GM12878 (cell line): ENCODE measurements around the gene GAREM1. TPM values are rescaled to one million over a fixed set of nuclear protein-coding genes. Genes with fewer than 3 reads are reported as not detected.

Experiments
- ATAC-seq: fragments of 200-7000 bp; cut with Tn5 transposase; 3 replicates; pipeline ENCODE4 v1.9.1; 2020; ENCODE audit warnings: mild to moderate bottlenecking, moderate library complexity
- BruUV-seq: library from RNA; stranded (reverse); fragments of 400-500 nt; replicated peaks from 2 replicates; lab custom pipeline; 2021; lab: Mats Ljungman, UMichigan
- CTCF ChIA-PET: fragments of 300-600 bp; sonication (Branson Sonifier 250); formaldehyde crosslinking; extraction: SDS; loops from one replicate; lab custom pipeline; 2021; ENCODE audit warnings: inconsistent platforms; lab: Yijun Ruan, JAX
- POLR2A ChIA-PET: fragments of 350-600 bp; formaldehyde crosslinking; extraction: SDS; loops from one replicate; lab custom pipeline; 2021; ENCODE audit warnings: inconsistent platforms; lab: Charles Lee
- RAD21 ChIA-PET: fragments of 300-600 bp; sonication (Branson Sonifier 250); formaldehyde crosslinking; loops from one replicate; lab custom pipeline; 2023; ENCODE audit warnings: antibody characterized with exemption; ENCODE audit not compliant: unreplicated experiment; lab: Charles Lee
- SMC1A ChIA-PET: fragments of 300-600 bp; sonication (Branson Sonifier 250); formaldehyde crosslinking; loops from one replicate; lab custom pipeline; 2023; ENCODE audit not compliant: unreplicated experiment, uncharacterized antibody; lab: Charles Lee
- DNase-seq: peaks from one replicate; pipeline ENCODE4 v3.0.0-alpha.2; 2011; ENCODE audit warnings: low read depth, low spot score
- FAIRE-seq: peaks from 3 replicates; lab custom pipeline; 2011; peaks lifted over from hg19 to GRCh38; lab: Jason Lieb, UNC
- H2AFZ ChIP-seq: 2 replicates; pipeline ENCODE4 v1.6.0; 2011; ENCODE audit warnings: low read depth, low read length, control low read depth; ENCODE audit not compliant: control insufficient read depth
- H3K27ac ChIP-seq: 2 replicates; pipeline ENCODE4 v1.5.1; 2011; ENCODE audit warnings: control low read depth; ENCODE audit not compliant: control insufficient read depth, insufficient read depth
- H3K27me3 ChIP-seq, 2 experiments: replicated peaks in 1 of 2; 2 replicates each; pipeline versions ENCODE4 v1.6.0 to v1.6.1; 2011; ENCODE audit warnings: low read length in 1 of 2; ENCODE audit not compliant: control insufficient read depth in 2 of 2, insufficient read depth in 2 of 2
- H3K36me3 ChIP-seq, 2 experiments: 2 replicates each; pipeline ENCODE4 v1.5.1; 2011; ENCODE audit warnings: low read length in 1 of 2; ENCODE audit not compliant: control insufficient read depth in 2 of 2, insufficient read depth in 2 of 2
- H3K4me1 ChIP-seq: 2 replicates; pipeline ENCODE4 v1.6.1; 2011; ENCODE audit warnings: mild to moderate bottlenecking, low read length, moderate library complexity, mixed read lengths; ENCODE audit not compliant: control insufficient read depth, insufficient read depth
- H3K4me2 ChIP-seq: 2 replicates; pipeline ENCODE4 v1.6.0; 2011; ENCODE audit warnings: control low read depth; ENCODE audit not compliant: control insufficient read depth, insufficient read depth
- H3K4me3 ChIP-seq: fragments of 200-600 bp; sonication (generic); 2 replicates; pipeline ENCODE4 v1.5.1; 2016
- H3K79me2 ChIP-seq: 2 replicates; pipeline ENCODE4 v1.6.0; 2011; ENCODE audit warnings: low read length; ENCODE audit not compliant: control insufficient read depth, insufficient read depth
- H3K9ac ChIP-seq: 2 replicates; pipeline ENCODE4 v1.8.0; 2011; ENCODE audit warnings: low read length, control low read depth, mixed read lengths; ENCODE audit not compliant: control insufficient read depth, insufficient read depth
- H3K9me3 ChIP-seq: replicated peaks from 3 replicates; pipeline ENCODE4 v1.5.1; 2011; ENCODE audit warnings: mild to moderate bottlenecking, low read length; ENCODE audit not compliant: control insufficient read depth, insufficient read depth
- H4K20me1 ChIP-seq: 2 replicates; pipeline ENCODE4 v1.6.0; 2011; ENCODE audit not compliant: control insufficient read depth, insufficient read depth
- ATF7 ChIP-seq: fragments of 450-650 bp; IDR thresholded peaks from 2 replicates; pipeline ENCODE4 v1.6.1; 2016; ENCODE audit warnings: low read depth, mild to moderate bottlenecking
- RAD51 ChIP-seq: fragments of 450-650 bp; IDR thresholded peaks from 2 replicates; pipeline ENCODE4 v1.6.1; 2016; ENCODE audit warnings: moderate library complexity, mild to moderate bottlenecking, inconsistent platforms
- RELA ChIP-seq: fragments of 450-650 bp; IDR thresholded peaks from 2 replicates; pipeline ENCODE4 v1.8.0; 2014; ENCODE audit warnings: borderline replicate concordance; ENCODE audit not compliant: partially characterized antibody
- TCF12 ChIP-seq: IDR thresholded peaks from 2 replicates; pipeline ENCODE4 v1.6.1; 2011; ENCODE audit warnings: low read depth, mild to moderate bottlenecking, low read length
- whole genome bisulfite sequencing: methylation state at CpG from one replicate; pipeline ENCODE4 v1.1.6; 2016; ENCODE audit warnings: low lambda C conversion rate; ENCODE audit not compliant: insufficient replicate concordance, insufficient coverage; ENCODE audit errors: missing lambda C conversion rate; 5-methylcytosine and 5-hydroxymethylcytosine counted together
- in situ Hi-C: fragments of 300-500 bp; cut with MboI; formaldehyde crosslinking; loops from 9 replicates; pipeline ENCODE4 v1.14.3; 2018; ENCODE audit warnings: mixed read lengths
- intact Hi-C: fragments of 100-400 bp; cut with micrococcal nuclease; formaldehyde crosslinking; loops from one replicate; pipeline ENCODE4 v1.14.2; 2022; ENCODE audit not compliant: unreplicated experiment
- polyA plus RNA-seq, 11 experiments: library from polyadenylated mRNA; depleted of rRNA in 4 of 11; unstranded in 6 of 11; stranded (reverse) in 5 of 11; fragments of >200 nt; fragmentation: Nextera tagmentation in 4 of 11; fragmentation: Illumina TruSeq in 1 of 11; extraction: Ambion mirVana in 4 of 11; extraction: Trizol in 1 of 11; gene quantifications; 1 replicate in 1 of 11; 2 replicates in 10 of 11; pipeline versions ENCODE4 v1.2.1 to v1.2.3, GENCODE V29; 2011 to 2016; ENCODE audit warnings: inconsistent platforms in 2 of 11, missing spikeins in 2 of 11, low read depth in 1 of 11
- total RNA-seq, 4 experiments: library from RNA; depleted of rRNA in 3 of 4; stranded (reverse); fragments of >200 nt in 3 of 4; fragmentation: Illumina TruSeq in 1 of 4; extraction: Trizol in 1 of 4; gene quantifications; 2 replicates each; pipeline versions ENCODE4 v1.2.1 to v1.2.3, GENCODE V29; 2013 to 2021

GAREM1 gene
- total and polyA plus RNA-seq, 10 of the 15 experiments (the other 5 are each of a cell fraction or from before 2014, with no cell fraction given), result 0.05 to 0.29 (median 0.05) TPM; not detected in 7

- ATAC-seq, result no peak
- Histone ChIP-seq H4K20me1 (no peaks in the 10 kb centered on the region), H3K36me3 (no peaks in the 10 kb centered on the region), H3K27ac (no peak overlapping the region), H3K9ac (no peak overlapping the region), H3K4me1 (no peaks in the 10 kb centered on the region), H3K4me3 (no peak overlapping the region), H3K27me3 (no peaks in the 10 kb centered on the region), H3K79me2 (no peaks in the 10 kb centered on the region), H3K9me3 (no peaks in the 10 kb centered on the region), H3K4me2 (no peak overlapping the region), H2AFZ (no peak overlapping the region)
- WGBS, result 75% methylated on average over 1 of the region's 1 CpG
- in situ Hi-C loops (no loop called here), intact Hi-C loops (no loop called here)
- no peak for FAIRE-seq
- SMC1A ChIA-PET, result no interaction called here
- no peak for DNase-seq
- RAD21 ChIA-PET, result no interaction called here
- CTCF ChIA-PET, result interaction anchor here (0.6 kb wide), 1 partner anchor 107 kb away, joined by 3 read pairs; no protein-coding TSS in a partner anchor
- POLR2A ChIA-PET, result no interaction called here
- no TSS peak for BruUV-seq
- no peak for TF ChIP-seq ATF7
- no peak for TF ChIP-seq TCF12
- no peak for TF ChIP-seq RAD51
Observed at GRCh38 chr18:32355896-32356295, 114.8 kb downstream of the GAREM1 start.

- ChIA-PET POLR2A (no interaction called here), SMC1A (no interaction called here), RAD21 (no interaction called here), CTCF (no interaction called here)
- no peak for DNase-seq
- in situ Hi-C loops (no loop called here), intact Hi-C loops (no loop called here)
- no peaks in the 10 kb centered on the region for H3K36me3 ChIP-seq
- no peaks in the 10 kb centered on the region for H3K4me1 ChIP-seq
- no peak overlapping the region for H3K9ac ChIP-seq
- WGBS, result 74% methylated on average over 5 of the region's 5 CpGs
- TF ChIP-seq RELA, result no peak
- no peaks in the 10 kb centered on the region for H4K20me1 ChIP-seq
- FAIRE-seq, result no peak
- no peak overlapping the region for H3K4me3 ChIP-seq
- H3K27me3 ChIP-seq, result no peaks in the 10 kb centered on the region
- H3K27ac ChIP-seq, result no peak overlapping the region
- H3K79me2 ChIP-seq, result no peaks in the 10 kb centered on the region
- no peaks in the 10 kb centered on the region for H3K9me3 ChIP-seq
- H3K4me2 ChIP-seq, result no peak overlapping the region
- no TSS peak for BruUV-seq
- no peak overlapping the region for H2AFZ ChIP-seq
- no peak for ATAC-seq
Observed at GRCh38 chr18:32354518-32354917, 116.2 kb downstream of the GAREM1 start.
